DND-41 (cell line): ENCODE measurements around the gene C10orf62.

Experiments used
- CTCF ChIP-seq: IDR thresholded peaks from 2 replicates; pipeline ENCODE4 v1.5.1; 2012; ENCODE audit warnings: borderline replicate concordance, low read length, moderate library complexity, mild to moderate bottlenecking; ENCODE audit not compliant: poor library complexity, severe bottlenecking; ENCODE audit errors: extremely low read depth
- EZH2 ChIP-seq: IDR thresholded peaks from 3 replicates; pipeline ENCODE4 v1.6.1; 2012; ENCODE audit warnings: borderline replicate concordance, low read depth, mild to moderate bottlenecking, moderate library complexity, low read length, inconsistent platforms; ENCODE audit not compliant: severe bottlenecking

- TF ChIP-seq CTCF (no peak), EZH2 (no peak)
These were observed 18.6 kb upstream of the C10orf62 start for GRCh38 chr10:97570789-97571471.
